ENCODE data around the gene KCNB1.

- TF ChIP-seq, protein P1, sequence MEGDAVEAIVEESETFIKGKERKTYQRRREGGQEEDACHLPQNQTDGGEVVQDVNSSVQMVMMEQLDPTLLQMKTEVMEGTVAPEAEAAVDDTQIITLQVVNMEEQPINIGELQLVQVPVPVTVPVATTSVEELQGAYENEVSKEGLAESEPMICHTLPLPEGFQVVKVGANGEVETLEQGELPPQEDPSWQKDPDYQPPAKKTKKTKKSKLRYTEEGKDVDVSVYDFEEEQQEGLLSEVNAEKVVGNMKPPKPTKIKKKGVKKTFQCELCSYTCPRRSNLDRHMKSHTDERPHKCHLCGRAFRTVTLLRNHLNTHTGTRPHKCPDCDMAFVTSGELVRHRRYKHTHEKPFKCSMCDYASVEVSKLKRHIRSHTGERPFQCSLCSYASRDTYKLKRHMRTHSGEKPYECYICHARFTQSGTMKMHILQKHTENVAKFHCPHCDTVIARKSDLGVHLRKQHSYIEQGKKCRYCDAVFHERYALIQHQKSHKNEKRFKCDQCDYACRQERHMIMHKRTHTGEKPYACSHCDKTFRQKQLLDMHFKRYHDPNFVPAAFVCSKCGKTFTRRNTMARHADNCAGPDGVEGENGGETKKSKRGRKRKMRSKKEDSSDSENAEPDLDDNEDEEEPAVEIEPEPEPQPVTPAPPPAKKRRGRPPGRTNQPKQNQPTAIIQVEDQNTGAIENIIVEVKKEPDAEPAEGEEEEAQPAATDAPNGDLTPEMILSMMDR (IDR thresholded peaks at IDR 0.05; ENCODE audit: poor library complexity, severe bottlenecking) = peak; percentile 52
- TF ChIP-seq EZH2 (IDR thresholded peaks at IDR 0.05; ENCODE audit: borderline replicate concordance, insufficient read depth, low read length, poor library complexity, severe bottlenecking) (no peak), POLR2AphosphoS5 (IDR thresholded peaks at IDR 0.05) (no peak), EP300 (conservative IDR thresholded peaks at IDR 0.05; ENCODE audit: poor library complexity, severe bottlenecking) (no peak)
Observed at GRCh38 chr20:49323622-49324238, 158.7 kb downstream of the KCNB1 start.
